Measurements from ENCODE around the gene MLH3. TPM values are rescaled to one million over a fixed set of nuclear protein-coding genes. Genes with fewer than 3 reads are reported as not detected.

Gene MLH3
- total RNA-seq, 3 donors from 2014 or later = 31.8 to 53.1 (median 42.9) TPM

GRCh38 chr14:74977164-74977900 lies 73.9 kb downstream of the MLH3 start:
- intact Hi-C loops (cut with DNase I; ENCODE audit: low total_unique reads) = no loop called here
- Histone ChIP-seq H3K4me1 (peaks cover 2 to 10% of the 10 kb centered on the region in 2 donors), H3K27me3 (no peaks in the 10 kb centered on the region), H3K27ac (no peak overlapping the region), H3K36me3 (no peaks in the 10 kb centered on the region), H3K9me3 (no peaks in the 10 kb centered on the region), H3K4me3 (no peak overlapping the region)
- peak in 1 of 2 donors; percentile 30 for DNase-seq (ENCODE audit: low spot score in 2 of 2)
- no peak for TF ChIP-seq POLR2AphosphoS5 (IDR thresholded peaks at IDR 0.05)
- TF ChIP-seq, protein P1, sequence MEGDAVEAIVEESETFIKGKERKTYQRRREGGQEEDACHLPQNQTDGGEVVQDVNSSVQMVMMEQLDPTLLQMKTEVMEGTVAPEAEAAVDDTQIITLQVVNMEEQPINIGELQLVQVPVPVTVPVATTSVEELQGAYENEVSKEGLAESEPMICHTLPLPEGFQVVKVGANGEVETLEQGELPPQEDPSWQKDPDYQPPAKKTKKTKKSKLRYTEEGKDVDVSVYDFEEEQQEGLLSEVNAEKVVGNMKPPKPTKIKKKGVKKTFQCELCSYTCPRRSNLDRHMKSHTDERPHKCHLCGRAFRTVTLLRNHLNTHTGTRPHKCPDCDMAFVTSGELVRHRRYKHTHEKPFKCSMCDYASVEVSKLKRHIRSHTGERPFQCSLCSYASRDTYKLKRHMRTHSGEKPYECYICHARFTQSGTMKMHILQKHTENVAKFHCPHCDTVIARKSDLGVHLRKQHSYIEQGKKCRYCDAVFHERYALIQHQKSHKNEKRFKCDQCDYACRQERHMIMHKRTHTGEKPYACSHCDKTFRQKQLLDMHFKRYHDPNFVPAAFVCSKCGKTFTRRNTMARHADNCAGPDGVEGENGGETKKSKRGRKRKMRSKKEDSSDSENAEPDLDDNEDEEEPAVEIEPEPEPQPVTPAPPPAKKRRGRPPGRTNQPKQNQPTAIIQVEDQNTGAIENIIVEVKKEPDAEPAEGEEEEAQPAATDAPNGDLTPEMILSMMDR (IDR thresholded peaks at IDR 0.05) = no peak
- TF ChIP-seq POLR2A (IDR thresholded peaks at IDR 0.05) = no peak

- TF ChIP-seq POLR2AphosphoS5 (IDR thresholded peaks at IDR 0.05) = no peak
- no peak for TF ChIP-seq POLR2A (IDR thresholded peaks at IDR 0.05)
- TF ChIP-seq, protein P1 (IDR thresholded peaks at IDR 0.05) = no peak
- peaks cover 2 to 10% of the 10 kb centered on the region in 2 donors for H3K4me1 ChIP-seq
- no peaks in the 10 kb centered on the region for H3K9me3 ChIP-seq
- H3K27ac ChIP-seq = no peak overlapping the region
- intact Hi-C loops (cut with DNase I; ENCODE audit: low total_unique reads) = no loop called here
- H3K4me3 ChIP-seq = no peak overlapping the region
- no peaks in the 10 kb centered on the region for H3K36me3 ChIP-seq
- DNase-seq (ENCODE audit: low spot score in 2 of 2) = peak in 1 of 2 donors; percentile 20
- no peaks in the 10 kb centered on the region for H3K27me3 ChIP-seq
Measured at GRCh38 chr14:74976264-74977113, 74.8 kb downstream of the MLH3 start.

DNA sequence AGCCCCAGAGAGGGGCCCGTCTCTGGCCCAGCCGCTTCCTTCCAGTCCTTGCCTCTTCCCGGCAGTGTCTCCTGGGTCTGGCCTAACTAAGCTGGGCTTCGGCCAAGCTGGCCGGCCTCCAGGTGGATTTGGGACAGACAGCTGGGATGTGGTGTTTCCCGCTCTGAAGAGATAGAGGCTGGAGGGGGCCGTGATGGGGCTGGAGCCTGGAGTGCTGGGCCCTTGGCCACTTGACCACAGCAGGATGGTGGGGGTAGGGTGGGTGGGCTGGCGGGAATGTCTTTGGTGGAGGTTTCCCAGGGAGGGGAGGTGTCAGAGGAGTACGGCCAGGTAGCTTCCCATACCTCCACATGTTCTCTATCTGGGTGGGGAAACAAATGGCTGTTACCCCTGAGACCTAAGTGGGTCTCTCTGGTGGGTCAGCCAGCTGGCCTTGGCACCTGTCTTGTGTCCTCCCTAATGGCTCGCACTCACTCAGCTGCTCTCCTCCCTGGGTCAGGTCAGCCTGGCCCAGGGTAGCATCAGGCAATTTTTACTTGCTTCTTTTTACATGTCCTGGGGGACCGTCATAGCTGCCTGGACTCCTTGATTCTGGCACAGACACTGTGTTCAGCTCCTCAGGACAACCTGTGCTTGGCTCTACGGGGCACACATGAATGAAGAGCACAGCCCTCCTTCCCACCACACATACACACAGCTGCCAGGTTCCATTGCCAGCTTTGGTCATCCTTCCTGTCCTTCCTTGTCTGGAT lies 76.0 kb downstream of the MLH3 start:
- peaks cover 2 to 10% of the 10 kb centered on the region in 2 donors for H3K4me1 ChIP-seq
- H3K36me3 ChIP-seq = no peaks in the 10 kb centered on the region
- H3K9me3 ChIP-seq = no peaks in the 10 kb centered on the region
- no peak overlapping the region for H3K4me3 ChIP-seq
- no peak for TF ChIP-seq POLR2A (IDR thresholded peaks at IDR 0.05)
- TF ChIP-seq, protein P1 (IDR thresholded peaks at IDR 0.05) = no peak
- TF ChIP-seq POLR2AphosphoS5 (IDR thresholded peaks at IDR 0.05) = peak in 1 of 3 donors; percentile 48
- peak in 1 of 2 donors; percentile 54 for DNase-seq (ENCODE audit: low spot score in 2 of 2)
- no peaks in the 10 kb centered on the region for H3K27me3 ChIP-seq
- H3K27ac ChIP-seq = peak overlapping the region in 1 of 2 donors; percentile 68
- intact Hi-C loops (cut with DNase I; ENCODE audit: low total_unique reads) = no loop called here

DNA sequence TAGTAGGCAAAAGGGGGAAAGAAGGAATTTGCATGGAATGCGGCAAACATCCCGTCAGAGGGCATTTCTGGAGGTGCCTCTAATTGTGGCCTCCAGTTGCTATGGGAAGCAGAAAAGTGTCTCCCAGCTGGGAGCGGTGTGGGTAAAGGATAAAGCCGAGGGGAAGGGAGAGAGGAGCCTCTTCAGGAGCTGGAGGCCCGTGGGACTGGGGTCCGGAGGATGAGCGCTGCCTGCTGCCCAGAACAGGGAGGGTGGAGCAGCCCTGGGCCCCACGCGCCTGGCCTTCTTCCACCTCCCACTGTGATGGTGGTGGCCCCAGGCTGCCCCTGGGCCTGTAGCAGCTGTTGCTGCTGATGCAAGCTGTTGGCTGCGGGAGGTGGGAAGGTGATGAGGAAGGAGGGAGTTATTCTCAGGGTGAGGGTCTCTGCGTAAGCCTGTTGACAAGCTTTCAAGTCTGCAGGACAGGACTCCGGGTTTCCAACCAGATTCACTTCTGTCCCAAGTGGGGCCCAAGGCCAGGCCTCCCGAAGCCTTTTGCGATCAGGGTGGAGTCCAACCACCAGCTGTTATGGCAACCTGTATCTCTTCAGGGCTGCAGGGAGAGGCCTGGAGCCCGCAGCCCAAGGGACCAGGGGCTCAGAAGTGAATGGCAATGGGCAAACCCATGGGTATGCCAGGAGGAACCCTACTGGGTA lies 76.8 kb downstream of the MLH3 start:
- Histone ChIP-seq H3K36me3 (no peaks in the 10 kb centered on the region), H3K4me3 (no peak overlapping the region), H3K4me1 (peaks cover under 1 to 6% of the 10 kb centered on the region in 2 donors), H3K27ac (peak overlapping the region in 1 of 2 donors; percentile 68), H3K9me3 (no peaks in the 10 kb centered on the region), H3K27me3 (no peaks in the 10 kb centered on the region)
- intact Hi-C loops (cut with DNase I; ENCODE audit: low total_unique reads) = no loop called here
- TF ChIP-seq POLR2AphosphoS5 (IDR thresholded peaks at IDR 0.05) (no peak), POLR2A (IDR thresholded peaks at IDR 0.05) (no peak)
- TF ChIP-seq, protein P1 (IDR thresholded peaks at IDR 0.05) = no peak
- DNase-seq (ENCODE audit: low spot score in 2 of 2) = no peak
